GM18498 (cell line): ENCODE measurements around the gene TMC1.

Source experiments
- ATAC-seq: cut with Tn5 transposase; IDR thresholded peaks from one replicate; pipeline ENCODE4 v1.9.1; 2021; ENCODE audit warnings: mild to moderate bottlenecking, moderate library complexity; ENCODE audit not compliant: unreplicated experiment

TMC1 gene

GRCh38 chr9:72665421-72665820, 144.0 kb downstream of the TMC1 start:
- no peak for ATAC-seq

DNA sequence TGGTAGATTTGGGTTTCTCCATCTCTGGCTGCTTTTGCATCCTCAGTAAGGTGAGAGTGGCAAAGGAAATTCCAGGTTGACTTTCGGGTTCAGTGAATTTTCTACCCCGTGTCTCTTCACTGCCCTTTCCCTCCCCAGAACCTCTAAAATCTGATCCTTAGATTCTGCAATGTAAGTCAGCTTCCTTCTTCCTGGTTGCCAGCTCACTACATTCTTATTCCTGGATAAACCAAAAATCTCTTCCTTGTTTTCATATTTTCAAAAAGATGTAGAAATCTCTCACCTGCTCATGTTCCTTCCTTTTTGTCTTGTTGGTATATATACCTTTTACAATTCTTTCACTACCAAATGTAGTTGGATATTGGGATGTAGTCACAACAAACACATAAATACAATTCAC, 145.8 kb downstream of the TMC1 start:
- ATAC-seq = no peak

- ATAC-seq = no peak
These were observed 153.6 kb downstream of the TMC1 start for GRCh38 chr9:72674961-72675360.

DNA sequence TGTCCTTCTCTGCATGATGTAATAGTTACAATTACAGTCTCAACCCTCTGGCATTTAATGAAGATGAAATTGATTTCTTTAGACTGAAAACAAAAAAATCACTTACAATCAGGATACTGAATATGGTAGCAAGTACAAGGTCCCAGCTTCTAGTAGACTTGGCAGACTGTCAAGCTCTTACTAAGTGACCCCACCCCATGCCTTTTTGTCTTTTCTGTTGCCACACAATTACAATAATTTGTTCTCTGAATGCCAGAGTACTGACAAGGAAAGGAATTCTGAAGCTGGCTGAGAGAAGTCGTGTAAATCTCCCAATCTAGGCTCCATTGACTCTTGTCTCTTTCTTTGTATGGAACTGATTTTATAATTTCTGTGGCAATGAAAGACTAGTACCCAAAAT, 154.2 kb downstream of the TMC1 start:
- no peak for ATAC-seq

DNA sequence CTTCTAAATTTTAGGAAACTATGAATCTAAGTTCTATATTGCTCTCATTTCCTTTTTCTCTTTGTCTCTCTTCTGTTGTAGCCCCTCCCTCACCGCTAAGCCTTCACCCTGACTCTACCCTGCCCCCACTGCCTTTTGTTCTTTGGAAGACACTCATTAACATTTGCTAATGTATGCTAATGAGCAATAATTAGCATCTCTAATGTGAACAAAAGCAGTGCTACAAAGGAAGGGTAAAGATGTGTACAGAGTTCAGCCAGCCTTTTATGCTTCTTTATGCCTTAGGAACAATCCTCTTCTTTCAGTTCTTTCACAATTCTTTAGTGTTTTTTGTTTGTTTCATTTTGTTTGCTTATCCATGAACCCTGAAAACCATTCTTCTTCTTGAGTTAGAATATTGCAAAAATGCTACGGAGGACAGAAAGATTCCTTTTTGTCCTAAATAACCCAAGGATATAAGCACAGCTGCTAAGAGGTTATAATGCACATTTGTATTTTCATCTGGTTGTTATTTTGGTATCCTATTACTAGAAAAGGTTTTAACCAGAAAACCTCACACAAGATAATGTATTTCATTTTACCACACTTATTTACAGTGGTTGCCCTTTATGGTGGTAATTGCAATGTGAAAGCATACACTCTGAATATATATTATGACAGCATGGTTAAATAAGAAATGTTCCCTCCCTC, 159.3 kb downstream of the TMC1 start:
- no peak for ATAC-seq

- ATAC-seq = no peak
These were observed 159.8 kb downstream of the TMC1 start for GRCh38 chr9:72681283-72681630.

DNA sequence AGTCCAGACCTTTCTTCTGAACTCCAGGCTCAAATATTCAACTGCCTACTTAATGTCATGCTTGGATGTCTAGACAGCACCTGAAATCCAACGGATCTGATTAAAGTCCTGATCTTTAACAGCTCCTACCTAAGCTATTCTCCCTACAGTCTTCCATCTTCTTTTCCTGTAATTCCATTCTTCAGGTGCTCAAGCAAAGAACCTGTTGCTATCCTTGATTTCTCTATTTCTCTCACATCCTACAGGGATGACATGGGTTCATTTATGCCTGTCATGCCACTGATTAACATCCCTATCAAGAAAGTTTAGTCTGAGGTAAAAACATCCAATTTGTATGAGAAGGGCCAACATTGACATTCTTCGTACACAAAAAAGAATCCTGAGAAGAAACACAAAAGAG, 163.2 kb downstream of the TMC1 start:
- ATAC-seq = no peak

DNA sequence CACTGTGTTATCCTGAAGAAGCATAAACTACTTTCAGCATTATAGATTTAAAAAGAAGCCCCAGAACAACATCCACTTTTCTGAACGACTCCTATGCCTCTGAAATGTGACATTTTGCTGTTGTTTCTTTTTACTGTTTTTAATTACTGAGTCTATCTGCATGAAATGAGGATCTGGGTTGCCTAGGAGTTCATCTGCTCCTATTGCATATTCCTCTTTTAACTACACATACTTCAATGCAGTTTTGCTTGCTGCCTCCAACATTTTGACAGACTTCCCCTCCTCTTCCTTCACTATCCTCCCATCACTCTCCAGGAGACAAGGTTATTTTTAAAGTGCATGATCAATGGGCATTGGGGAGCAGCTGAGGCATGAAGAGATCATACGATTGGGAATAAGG, 164.5 kb downstream of the TMC1 start:
- ATAC-seq = no peak

DNA sequence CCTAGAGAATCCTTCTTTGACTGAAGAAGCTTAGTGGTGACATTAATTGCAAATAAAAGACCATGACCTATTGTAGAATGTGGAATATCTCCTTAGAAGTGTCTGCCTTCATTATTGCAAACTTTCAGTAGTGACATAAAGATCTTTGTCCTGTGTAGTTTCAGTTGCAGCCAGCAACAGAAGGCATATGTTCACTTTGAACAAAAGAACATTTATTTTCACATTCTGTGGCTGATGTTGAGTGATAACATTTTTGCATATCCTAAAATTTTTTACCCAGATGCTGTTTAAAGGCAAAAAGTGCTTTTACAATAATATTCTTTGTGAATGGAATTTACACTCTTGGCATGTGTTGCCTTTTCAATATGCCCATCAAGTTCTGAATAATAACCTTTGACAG, 165.9 kb downstream of the TMC1 start:
- no peak for ATAC-seq

GRCh38 chr9:72691671-72692070, 170.3 kb downstream of the TMC1 start:
- ATAC-seq = no peak

GRCh38 chr9:72695365-72695764, 174.0 kb downstream of the TMC1 start:
- ATAC-seq = no peak

- no peak for ATAC-seq
These were observed 175.1 kb downstream of the TMC1 start for GRCh38 chr9:72696511-72696910.

- no peak for ATAC-seq
These were observed 180.1 kb downstream of the TMC1 start for GRCh38 chr9:72701510-72701909.

- ATAC-seq = peak; percentile 64
These were observed 182.2 kb downstream of the TMC1 start for GRCh38 chr9:72703574-72703973.

DNA sequence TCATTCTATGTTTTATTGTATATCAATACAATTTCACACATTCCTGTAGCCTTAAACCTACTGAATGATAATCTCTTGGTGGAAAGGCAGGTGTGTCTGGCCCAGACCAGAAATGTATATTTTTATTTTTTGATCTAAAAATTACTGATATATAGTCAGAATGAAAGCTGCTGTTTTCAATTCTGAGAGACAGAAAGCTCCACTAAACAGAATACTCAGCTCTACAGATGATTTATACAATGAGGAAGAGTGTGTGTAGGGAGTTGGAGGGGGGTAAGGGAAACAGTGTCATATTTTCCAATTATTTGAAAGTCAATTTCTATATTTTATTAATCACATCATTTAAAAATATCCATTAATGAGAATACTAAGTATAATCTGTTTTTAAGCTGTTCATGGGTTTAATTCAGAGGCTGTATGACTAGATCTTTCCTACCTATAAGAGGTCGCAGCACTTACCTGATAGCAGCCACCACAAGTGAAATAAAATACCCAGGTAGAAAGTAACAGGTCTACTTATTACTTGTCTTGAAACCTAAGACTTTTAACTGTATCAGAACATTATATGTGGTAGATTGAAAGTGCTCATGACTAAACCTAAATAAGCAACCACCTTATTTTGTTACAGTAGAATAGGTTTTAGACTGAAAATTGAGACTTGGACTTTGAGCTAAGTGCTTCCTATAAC, 183.4 kb downstream of the TMC1 start:
- ATAC-seq = no peak

DNA sequence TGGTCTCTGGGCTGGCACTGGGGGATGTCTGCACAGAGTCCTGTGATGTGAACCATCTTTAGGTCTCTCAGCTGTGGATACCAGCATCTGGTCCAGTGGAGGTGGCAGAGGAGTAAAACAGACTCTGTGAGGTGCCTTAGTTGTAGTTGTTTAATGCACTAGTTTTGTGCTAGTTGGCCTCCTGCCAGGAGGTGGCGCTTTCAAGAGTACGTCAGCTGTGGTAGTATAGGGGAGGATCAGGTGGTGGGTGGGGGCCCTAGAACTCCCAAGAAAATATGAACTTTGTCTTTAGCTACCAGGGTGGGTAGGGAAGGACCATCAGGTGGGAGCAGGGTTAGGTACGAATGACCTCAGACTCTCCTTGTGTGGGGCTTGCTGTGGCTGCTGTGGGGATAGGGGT, 197.1 kb downstream of the TMC1 start:
- no peak for ATAC-seq

DNA sequence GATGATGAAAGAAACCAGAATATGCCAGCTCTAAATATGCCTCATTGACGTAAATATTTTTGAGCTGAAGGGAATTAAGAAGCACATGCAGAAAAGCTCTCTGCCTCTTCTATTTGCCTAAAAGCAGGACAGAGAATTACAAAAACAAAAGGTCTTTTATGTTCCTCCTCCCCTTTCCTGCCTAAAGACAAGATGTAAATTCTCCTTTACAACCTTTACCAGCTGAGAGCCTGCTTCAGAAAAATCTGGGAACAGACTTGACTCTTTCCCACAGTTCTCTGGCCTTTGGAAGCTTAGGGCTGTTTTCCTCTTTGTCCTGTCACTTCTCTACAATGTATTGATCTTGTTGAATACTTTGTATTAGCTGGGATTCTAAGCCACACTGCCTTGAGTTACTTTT, 199.7 kb downstream of the TMC1 start:
- ATAC-seq = no peak

DNA sequence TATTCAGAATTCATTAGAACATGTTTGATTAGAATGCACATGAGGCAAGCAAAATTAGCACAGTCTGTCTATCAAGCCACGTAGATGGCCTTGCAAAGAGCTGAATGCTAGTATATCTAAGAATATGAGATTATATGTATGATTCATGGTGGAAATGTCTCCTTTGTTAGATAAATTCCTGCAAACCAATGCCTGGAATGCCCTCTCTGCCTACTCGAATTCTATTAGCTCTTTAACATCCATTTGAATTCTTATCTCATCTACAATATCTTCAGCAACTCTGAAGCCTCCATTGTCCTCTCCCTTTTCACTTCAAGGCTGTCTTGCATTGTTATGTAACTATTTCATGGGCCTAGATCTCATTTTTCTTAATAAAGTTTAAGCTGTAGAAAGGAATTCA, 205.5 kb downstream of the TMC1 start:
- no peak for ATAC-seq

DNA sequence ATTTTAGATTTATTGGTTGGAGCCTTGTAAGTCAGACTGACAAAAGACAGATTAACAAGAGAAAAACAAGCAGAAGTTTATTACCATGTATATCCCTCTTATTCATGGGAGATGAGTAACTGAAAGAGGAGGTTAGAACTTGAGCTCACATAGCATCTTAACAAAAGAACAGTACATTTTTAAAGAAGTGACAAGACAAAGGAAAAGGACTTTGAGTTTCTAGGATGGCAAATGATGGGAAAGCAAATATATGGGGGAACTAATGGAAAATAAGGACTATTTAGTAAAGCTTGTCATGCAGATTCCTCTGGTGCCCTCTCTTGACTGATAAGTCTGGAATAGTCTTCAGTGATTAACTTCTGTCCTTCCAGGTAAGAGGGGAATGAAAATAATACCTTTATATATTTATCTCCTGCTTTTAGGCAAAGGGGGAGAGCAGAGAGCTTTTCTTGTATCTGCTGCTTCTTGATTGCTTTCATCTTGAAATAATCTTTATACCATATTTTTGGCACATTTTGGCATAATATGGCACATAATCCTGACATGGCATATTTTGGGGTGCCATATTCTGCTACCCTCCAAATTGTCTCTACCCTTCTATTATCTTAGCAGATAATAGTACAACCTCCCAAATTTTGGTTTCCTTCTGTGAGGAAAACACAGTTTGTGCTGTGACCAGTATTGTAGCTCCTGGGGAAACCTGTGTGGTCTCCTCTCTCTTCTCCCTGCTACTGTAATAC, 206.8 kb downstream of the TMC1 start:
- ATAC-seq = no peak

DNA sequence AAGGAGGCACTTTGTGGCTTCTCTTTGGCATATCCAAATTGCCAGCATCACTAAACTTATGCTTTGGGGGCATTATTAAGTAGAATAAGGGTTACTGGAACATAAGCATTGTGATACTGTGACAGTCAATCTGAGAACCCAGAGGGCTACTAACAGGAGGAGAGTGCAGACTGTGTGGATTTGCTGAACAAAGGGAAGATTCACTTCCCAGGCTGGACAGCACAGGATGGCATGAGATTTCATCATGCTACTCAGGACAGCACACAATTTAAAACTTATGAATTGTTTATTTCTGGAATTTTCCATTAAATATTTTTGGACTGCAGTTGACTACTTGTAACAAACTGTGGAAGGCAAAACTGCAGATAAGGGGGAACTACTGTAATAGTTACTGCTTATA, 212.5 kb downstream of the TMC1 start:
- no peak for ATAC-seq

- ATAC-seq = no peak
These were observed 213.2 kb downstream of the TMC1 start for GRCh38 chr9:72734631-72735030.

GRCh38 chr9:72743836-72744235, 222.4 kb downstream of the TMC1 start:
- no peak for ATAC-seq
